A673 (cell line): ENCODE measurements around the gene F13A1. TPM values are rescaled to one million over a fixed set of nuclear protein-coding genes. Genes with fewer than 3 reads are reported as not detected.
A peak's percentile ranks its signal among the peaks of the same experiment; 100 is the strongest.

Experiments
- BruUV-seq: library from RNA; stranded (reverse); fragments of 400-500 nt; replicated peaks from 2 replicates; lab custom pipeline; 2021; lab: Mats Ljungman, UMichigan
- CTCF ChIA-PET: fragments of 300-600 bp; sonication (Branson Sonifier 250); formaldehyde crosslinking; loops from one replicate; lab custom pipeline; 2022; ENCODE audit warnings: antibody characterized with exemption; lab: Charles Lee
- POLR2A ChIA-PET: fragments of 300-600 bp; sonication (Branson Sonifier 250); formaldehyde crosslinking; loops from one replicate; lab custom pipeline; 2022; ENCODE audit warnings: antibody characterized with exemption; ENCODE audit not compliant: low non-redundant PET; lab: Charles Lee
- DNase-seq: peaks from one replicate; pipeline ENCODE4 v3.0.0-alpha.2; 2015; ENCODE audit warnings: low spot score
- H3K27ac ChIP-seq: fragments of 200-600 bp; sonication (generic); 2 replicates; pipeline ENCODE4 v1.5.1; 2016; ENCODE audit warnings: mixed run types, low read depth, mild to moderate bottlenecking, mixed read lengths, antibody characterized with exemption, low read length; ENCODE audit not compliant: poor library complexity, severe bottlenecking
- H3K27me3 ChIP-seq: fragments of 200-600 bp; sonication (generic); replicated peaks from 2 replicates; pipeline ENCODE4 v1.6.1; 2017; ENCODE audit warnings: mixed run types, low read depth, mild to moderate bottlenecking, mixed read lengths, antibody characterized with exemption, low read length; ENCODE audit not compliant: insufficient read depth, poor library complexity
- H3K36me3 ChIP-seq: fragments of 200-600 bp; sonication (generic); 2 replicates; pipeline ENCODE4 v1.6.1; 2016; ENCODE audit warnings: mixed run types, mild to moderate bottlenecking, mixed read lengths, antibody characterized with exemption, low read length; ENCODE audit not compliant: insufficient read depth, poor library complexity, severe bottlenecking
- H3K4me1 ChIP-seq: fragments of 200-600 bp; sonication (generic); 2 replicates; pipeline ENCODE4 v1.6.1; 2017; ENCODE audit warnings: mixed run types, mild to moderate bottlenecking, mixed read lengths, antibody characterized with exemption, low read length; ENCODE audit not compliant: insufficient read depth, poor library complexity, severe bottlenecking
- H3K4me3 ChIP-seq: fragments of 200-600 bp; sonication (generic); 2 replicates; pipeline ENCODE4 v1.5.1; 2016; ENCODE audit warnings: low read depth, mixed run types, mild to moderate bottlenecking, mixed read lengths, low read length; ENCODE audit not compliant: poor library complexity, severe bottlenecking
- H3K9me3 ChIP-seq: fragments of 200-600 bp; sonication (generic); 2 replicates; pipeline ENCODE4 v1.6.1; 2016; ENCODE audit warnings: mixed run types, low read depth, mild to moderate bottlenecking, mixed read lengths, antibody characterized with exemption, low read length; ENCODE audit not compliant: poor library complexity, severe bottlenecking
- CTCF ChIP-seq: fragments of 300-800, 200-600 bp; sonication (generic); conservative IDR thresholded peaks from 2 replicates; pipeline ENCODE4 v1.5.1; 2017; ENCODE audit warnings: low read depth, mild to moderate bottlenecking, antibody characterized with exemption, low read length, moderate library complexity, mixed read lengths
- EZH2 ChIP-seq: fragments of 200-600 bp; sonication (generic); IDR thresholded peaks from 2 replicates; pipeline ENCODE4 v1.6.1; 2017; ENCODE audit warnings: borderline replicate concordance, low read depth, mild to moderate bottlenecking, mixed read lengths, antibody characterized with exemption, low read length; ENCODE audit not compliant: poor library complexity, severe bottlenecking
- intact Hi-C: fragments of 100-400 bp; cut with micrococcal nuclease; formaldehyde crosslinking; loops from one replicate; pipeline ENCODE4 v1.10.0; 2022; ENCODE audit not compliant: unreplicated experiment
- total RNA-seq: library from RNA; stranded (reverse); gene quantifications from 2 replicates; pipeline ENCODE4 v1.2.3, GENCODE V29; 2021

The F13A1 gene
- total RNA-seq, 1 experiment from 2014 or later: not detected

GRCh38 chr6:6191476-6191875 lies 129.0 kb downstream of the F13A1 start:
- BruUV-seq: no TSS peak
- peak; percentile 9 for DNase-seq
- H3K36me3 ChIP-seq: no peaks in the 10 kb centered on the region
- H3K4me3 ChIP-seq: no peak overlapping the region
- ChIA-PET CTCF (no interaction called here), POLR2A (no interaction called here)
- no peak for TF ChIP-seq CTCF
- no peak for TF ChIP-seq EZH2
- H3K4me1 ChIP-seq: no peaks in the 10 kb centered on the region
- H3K27ac ChIP-seq: no peak overlapping the region
- peaks cover 14% of the 10 kb centered on the region for H3K27me3 ChIP-seq
- intact Hi-C loops: no loop called here
- H3K9me3 ChIP-seq: no peaks in the 10 kb centered on the region

- POLR2A ChIA-PET: no interaction called here
- intact Hi-C loops: no loop called here
- CTCF ChIA-PET: no interaction called here
- no peak for DNase-seq
- BruUV-seq: no TSS peak
- Histone ChIP-seq H3K36me3 (no peaks in the 10 kb centered on the region), H3K27me3 (peaks cover 31% of the 10 kb centered on the region), H3K4me1 (no peaks in the 10 kb centered on the region), H3K27ac (no peak overlapping the region), H3K4me3 (no peak overlapping the region), H3K9me3 (no peaks in the 10 kb centered on the region)
- TF ChIP-seq EZH2 (no peak), CTCF (no peak)
These were observed 139.8 kb downstream of the F13A1 start for GRCh38 chr6:6180684-6181083.

- no TSS peak for BruUV-seq
- Histone ChIP-seq H3K9me3 (no peaks in the 10 kb centered on the region), H3K27me3 (peaks cover 31% of the 10 kb centered on the region), H3K4me1 (no peaks in the 10 kb centered on the region), H3K36me3 (no peaks in the 10 kb centered on the region), H3K27ac (no peak overlapping the region), H3K4me3 (no peak overlapping the region)
- no peak for DNase-seq
- ChIA-PET CTCF (no interaction called here), POLR2A (no interaction called here)
- intact Hi-C loops: no loop called here
- TF ChIP-seq CTCF (no peak), EZH2 (no peak)
These were observed 140.4 kb downstream of the F13A1 start for GRCh38 chr6:6179858-6180623.
